BLaER1 treated with 17β-estradiol and CSF1 and Interleukin-3, amounts not matched to agents 10 nM and 100 nM (cell line): ENCODE data around the gene SLCO3A1.

Experiments
- H3K27ac ChIP-seq, 11 experiments: shearing (Covaris generic); formaldehyde crosslinking; 2 replicates each; pipeline ENCODE4 v1.8.1; 2022
- H3K27me3 ChIP-seq, 11 experiments: shearing (Covaris generic); formaldehyde crosslinking; 2 replicates each; pipeline ENCODE4 v1.8.1; 2022
- H3K36me3 ChIP-seq, 11 experiments: shearing (Covaris generic); formaldehyde crosslinking; 2 replicates each; pipeline ENCODE4 v1.8.1; 2022
- H3K4me1 ChIP-seq, 10 experiments: shearing (Covaris generic); formaldehyde crosslinking; 2 replicates each; pipeline ENCODE4 v1.8.1; 2022
- H3K4me2 ChIP-seq, 11 experiments: shearing (Covaris generic); formaldehyde crosslinking; 2 replicates each; pipeline ENCODE4 v1.8.1; 2022
- H3K4me3 ChIP-seq, 10 experiments: shearing (Covaris generic); formaldehyde crosslinking; 2 replicates each; pipeline ENCODE4 v1.8.1; 2022
- H3K9ac ChIP-seq, 11 experiments: shearing (Covaris generic); formaldehyde crosslinking; 2 replicates each; pipeline ENCODE4 v1.8.1; 2022
- H3K9me3 ChIP-seq, 11 experiments: shearing (Covaris generic); formaldehyde crosslinking; replicated peaks in 1 of 11; 2 replicates each; pipeline ENCODE4 v1.8.1; 2022
- H4K20me1 ChIP-seq, 11 experiments: shearing (Covaris generic); formaldehyde crosslinking; 2 replicates each; pipeline ENCODE4 v1.8.1; 2022
- Cebpa-rat ChIP-seq, 11 experiments: shearing (Covaris generic); IDR thresholded peaks; 2 replicates each; pipeline ENCODE4 v1.8.1; 2022

Gene SLCO3A1

DNA sequence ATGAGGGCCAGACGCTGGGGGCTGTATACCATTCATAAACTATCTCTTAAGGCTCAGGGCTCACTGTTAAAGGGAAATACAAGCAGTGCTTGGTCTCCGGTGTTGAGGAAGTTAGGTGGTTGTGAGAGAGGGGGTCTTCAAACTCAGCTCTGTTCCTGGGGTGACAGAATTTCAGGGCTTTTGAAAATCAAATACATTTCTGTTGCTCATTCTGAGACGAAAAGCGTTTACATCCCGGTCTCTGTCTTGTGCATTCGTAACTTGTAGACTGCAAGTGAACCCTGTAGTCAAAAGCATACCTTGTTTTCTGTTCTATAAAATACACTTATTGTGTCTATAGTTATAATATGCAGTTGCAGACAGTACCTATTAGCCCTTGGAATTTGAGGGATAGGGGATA lies 1.7 kb downstream of the SLCO3A1 start:
- Histone ChIP-seq H3K4me2 (peak overlapping the region; percentile 91 to 100 (median 97)), H3K9ac (no peak overlapping the region), H3K4me3 (peak overlapping the region in 2 of 10 experiments; percentile 81 to 84; a peak in 2 of 20 replicates), H3K27ac (no peak overlapping the region), H3K4me1 (peaks cover 57 to 75% (median 65%) of the 10 kb centered on the region in 10 experiments), H3K27me3 (peaks cover 0 to 34% (median 20%) of the 10 kb centered on the region in 11 experiments; a peak in 15 of 22 replicates), H3K36me3 (peaks cover 0 to 8% (median 0%) of the 10 kb centered on the region in 11 experiments; a peak in 1 of 22 replicates), H3K9me3 (peaks cover 0 to 4% (median 0%) of the 10 kb centered on the region in 11 experiments; a peak in 2 of 22 replicates), H4K20me1 (peaks cover 14 to 63% (median 43%) of the 10 kb centered on the region in 11 experiments; a peak in 21 of 22 replicates)
- TF ChIP-seq Cebpa-rat (IDR thresholded peaks at IDR 0.05): no peak

DNA sequence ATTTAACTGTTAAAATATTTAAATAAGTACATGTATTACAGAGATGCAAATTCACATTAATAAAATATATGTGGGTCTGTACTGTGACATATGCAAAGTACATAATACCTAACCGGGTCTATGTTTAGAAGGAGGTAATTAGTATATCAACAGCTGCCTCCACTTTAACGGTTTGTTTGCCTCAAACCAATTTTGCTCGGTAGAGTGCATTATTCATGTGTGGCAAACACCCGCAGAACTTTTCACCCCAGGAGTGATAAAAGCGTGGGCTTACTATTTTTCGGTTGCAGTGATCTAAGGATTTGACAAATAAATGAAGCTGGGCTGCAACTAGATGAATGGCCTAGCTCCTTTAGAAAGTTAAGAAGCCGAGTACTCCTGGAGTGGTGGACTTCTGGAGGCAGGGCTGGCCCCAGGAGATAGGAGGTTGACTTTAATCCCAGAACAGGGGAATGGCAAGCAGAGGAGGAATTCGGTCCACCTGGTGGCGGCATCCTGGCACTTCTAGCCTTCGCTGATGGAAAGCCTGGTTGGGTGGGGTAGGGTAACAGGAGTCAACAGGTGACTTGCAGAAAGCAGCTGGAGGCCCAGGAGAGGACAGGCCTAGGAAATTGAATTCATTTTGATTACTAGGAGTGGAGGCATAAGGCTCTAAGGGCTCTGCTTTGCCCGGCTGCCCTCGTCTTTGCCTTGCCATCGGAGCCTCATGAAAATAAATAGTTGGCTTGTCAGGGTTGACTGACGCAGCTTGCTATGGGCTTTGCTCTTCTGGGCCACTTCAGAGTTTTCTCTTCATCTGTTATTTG lies 2.4 kb downstream of the SLCO3A1 start:
- Histone ChIP-seq H3K4me1 (peaks cover 63 to 75% (median 69%) of the 10 kb centered on the region in 10 experiments), H3K27me3 (peaks cover 0 to 34% (median 20%) of the 10 kb centered on the region in 11 experiments; a peak in 15 of 22 replicates), H3K27ac (no peak overlapping the region), H3K4me3 (no peak overlapping the region), H3K9me3 (no peaks in the 10 kb centered on the region), H3K36me3 (peaks cover 0 to 8% (median 0%) of the 10 kb centered on the region in 11 experiments; a peak in 1 of 22 replicates), H3K9ac (no peak overlapping the region), H4K20me1 (peaks cover 14 to 69% (median 47%) of the 10 kb centered on the region in 11 experiments; a peak in 21 of 22 replicates), H3K4me2 (peak overlapping the region; percentile 31 to 99 (median 73); a peak in 18 of 22 replicates)
- no peak for TF ChIP-seq Cebpa-rat (IDR thresholded peaks at IDR 0.05)

DNA sequence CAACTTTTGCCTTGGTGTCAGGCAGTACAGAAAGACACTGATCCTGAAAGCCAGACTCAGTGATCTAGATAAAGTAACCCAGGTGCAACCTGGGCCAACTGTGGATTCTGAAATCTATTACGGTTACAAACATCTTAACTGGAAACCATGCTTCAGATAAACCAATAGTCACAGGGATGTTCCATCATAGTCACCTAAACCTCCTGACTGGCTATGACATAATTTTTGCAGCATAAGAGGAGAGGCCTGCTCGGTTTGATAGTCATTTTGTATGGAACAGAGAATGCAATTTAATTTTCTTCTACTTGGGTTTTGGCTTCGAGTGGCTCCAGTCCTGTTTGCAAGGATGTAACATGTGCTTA lies 3.7 kb downstream of the SLCO3A1 start:
- TF ChIP-seq Cebpa-rat (IDR thresholded peaks at IDR 0.05): no peak
- H3K4me3 ChIP-seq: no peak overlapping the region
- peaks cover 14 to 73% (median 49%) of the 10 kb centered on the region in 11 experiments; a peak in 21 of 22 replicates for H4K20me1 ChIP-seq
- peak overlapping the region; percentile 31 to 97 (median 50) for H3K4me2 ChIP-seq
- peaks cover 0 to 34% (median 20%) of the 10 kb centered on the region in 11 experiments; a peak in 15 of 22 replicates for H3K27me3 ChIP-seq
- peaks cover 61 to 77% (median 69%) of the 10 kb centered on the region in 10 experiments for H3K4me1 ChIP-seq
- H3K9me3 ChIP-seq: no peaks in the 10 kb centered on the region
- H3K36me3 ChIP-seq: peaks cover 0 to 8% (median 0%) of the 10 kb centered on the region in 11 experiments; a peak in 1 of 22 replicates
- no peak overlapping the region for H3K27ac ChIP-seq
- peak overlapping the region in 1 of 11 experiments; percentile 19; a peak in 1 of 22 replicates for H3K9ac ChIP-seq

DNA sequence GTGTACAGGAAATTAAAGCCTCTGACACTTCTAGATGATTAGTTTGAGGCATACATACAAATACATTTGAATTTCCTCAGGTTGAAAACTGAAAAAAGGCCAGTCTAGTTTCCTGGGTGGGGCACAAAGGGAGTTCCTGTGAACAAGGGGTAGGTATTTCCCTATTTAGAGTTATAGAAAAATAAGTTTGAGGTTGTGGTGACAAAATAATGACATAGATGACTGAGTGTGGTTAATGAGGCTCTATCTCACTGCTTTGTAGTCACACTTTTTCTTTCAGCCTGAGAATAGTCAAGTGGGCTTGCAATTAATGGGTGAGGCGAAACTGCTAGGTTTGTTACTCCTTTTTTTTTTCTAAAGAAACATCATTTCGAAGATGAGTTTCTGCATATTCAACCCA lies 4.3 kb downstream of the SLCO3A1 start:
- Histone ChIP-seq H3K27ac (no peak overlapping the region), H3K4me2 (peak overlapping the region; percentile 31 to 97 (median 50)), H4K20me1 (peaks cover 14 to 73% (median 49%) of the 10 kb centered on the region in 11 experiments; a peak in 21 of 22 replicates), H3K9ac (peak overlapping the region in 2 of 11 experiments; percentile 19 to 22; a peak in 2 of 22 replicates), H3K9me3 (no peaks in the 10 kb centered on the region), H3K27me3 (peaks cover 0 to 34% (median 20%) of the 10 kb centered on the region in 11 experiments; a peak in 15 of 22 replicates), H3K4me3 (no peak overlapping the region), H3K36me3 (peaks cover 0 to 8% (median 0%) of the 10 kb centered on the region in 11 experiments; a peak in 1 of 22 replicates), H3K4me1 (peaks cover 56 to 76% (median 67%) of the 10 kb centered on the region in 10 experiments)
- TF ChIP-seq Cebpa-rat (IDR thresholded peaks at IDR 0.05): no peak

DNA sequence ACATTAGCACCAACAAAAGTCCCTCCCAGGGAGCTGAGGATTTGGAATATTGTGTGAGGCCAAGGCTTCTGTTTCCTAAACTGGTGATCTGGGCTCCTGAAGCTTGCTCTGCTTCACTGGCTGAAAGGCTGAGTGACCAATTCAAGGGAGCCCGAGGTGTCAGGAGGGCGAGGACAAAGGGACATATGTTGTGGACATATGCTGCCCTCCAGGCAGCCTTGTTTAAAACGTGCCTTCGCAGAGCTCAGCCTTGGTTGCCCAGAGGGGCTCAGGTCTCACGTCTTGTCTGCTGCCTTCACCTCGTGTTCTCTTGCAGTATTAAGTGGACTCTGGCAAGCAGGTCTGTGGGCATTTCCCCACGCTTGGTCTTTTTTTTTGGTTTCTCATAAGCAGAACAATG lies 7.0 kb downstream of the SLCO3A1 start:
- H3K36me3 ChIP-seq: peaks cover 0 to 8% (median 0%) of the 10 kb centered on the region in 11 experiments; a peak in 1 of 22 replicates
- no peak overlapping the region for H3K4me3 ChIP-seq
- H3K27me3 ChIP-seq: peaks cover 0 to 10% (median under 1%) of the 10 kb centered on the region in 11 experiments; a peak in 4 of 22 replicates
- peak overlapping the region in 1 of 11 experiments; percentile 74; a peak in 2 of 22 replicates for H3K27ac ChIP-seq
- H3K9ac ChIP-seq: no peak overlapping the region
- H4K20me1 ChIP-seq: peaks cover 7 to 82% (median 51%) of the 10 kb centered on the region in 11 experiments; a peak in 20 of 22 replicates
- TF ChIP-seq Cebpa-rat (IDR thresholded peaks at IDR 0.05): no peak
- H3K4me2 ChIP-seq: peak overlapping the region; percentile 35 to 84 (median 59); a peak in 20 of 22 replicates
- H3K4me1 ChIP-seq: peaks cover 66 to 87% (median 75%) of the 10 kb centered on the region in 10 experiments
- no peaks in the 10 kb centered on the region for H3K9me3 ChIP-seq

DNA sequence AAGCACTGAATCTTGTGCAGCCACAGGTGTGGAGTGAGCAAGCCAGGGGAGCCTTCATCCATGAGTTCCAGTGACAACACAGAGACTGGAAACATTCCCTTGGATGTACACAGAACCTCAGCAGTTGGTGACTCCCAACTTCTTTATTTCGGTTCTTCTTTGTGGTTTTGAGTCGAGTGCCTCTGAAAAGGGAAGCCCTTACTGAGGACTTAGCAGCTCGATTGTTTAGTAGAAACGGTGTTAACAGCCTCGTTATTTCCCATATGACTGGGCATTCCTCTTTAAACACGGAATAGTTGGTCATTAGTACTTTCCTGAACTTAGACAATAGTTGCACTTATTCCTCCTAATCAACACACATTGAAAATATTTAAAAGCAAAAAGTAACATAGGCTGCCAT lies 7.7 kb downstream of the SLCO3A1 start:
- peak overlapping the region in 7 of 11 experiments; percentile 22 to 74 (median 55); a peak in 9 of 22 replicates for H3K27ac ChIP-seq
- H4K20me1 ChIP-seq: peaks cover 3 to 80% (median 44%) of the 10 kb centered on the region in 11 experiments; a peak in 19 of 22 replicates
- peaks cover 59 to 87% (median 71%) of the 10 kb centered on the region in 10 experiments for H3K4me1 ChIP-seq
- peak overlapping the region; percentile 35 to 84 (median 59) for H3K4me2 ChIP-seq
- peak overlapping the region in 3 of 11 experiments; percentile 26 to 40 (median 38); a peak in 2 of 22 replicates for H3K9ac ChIP-seq
- no peak overlapping the region for H3K4me3 ChIP-seq
- TF ChIP-seq Cebpa-rat (IDR thresholded peaks at IDR 0.05): no peak
- no peaks in the 10 kb centered on the region for H3K9me3 ChIP-seq
- H3K36me3 ChIP-seq: peaks cover 0 to 8% (median 0%) of the 10 kb centered on the region in 11 experiments; a peak in 1 of 22 replicates
- H3K27me3 ChIP-seq: peaks cover 0 to 5% (median 0%) of the 10 kb centered on the region in 11 experiments; a peak in 1 of 22 replicates

DNA sequence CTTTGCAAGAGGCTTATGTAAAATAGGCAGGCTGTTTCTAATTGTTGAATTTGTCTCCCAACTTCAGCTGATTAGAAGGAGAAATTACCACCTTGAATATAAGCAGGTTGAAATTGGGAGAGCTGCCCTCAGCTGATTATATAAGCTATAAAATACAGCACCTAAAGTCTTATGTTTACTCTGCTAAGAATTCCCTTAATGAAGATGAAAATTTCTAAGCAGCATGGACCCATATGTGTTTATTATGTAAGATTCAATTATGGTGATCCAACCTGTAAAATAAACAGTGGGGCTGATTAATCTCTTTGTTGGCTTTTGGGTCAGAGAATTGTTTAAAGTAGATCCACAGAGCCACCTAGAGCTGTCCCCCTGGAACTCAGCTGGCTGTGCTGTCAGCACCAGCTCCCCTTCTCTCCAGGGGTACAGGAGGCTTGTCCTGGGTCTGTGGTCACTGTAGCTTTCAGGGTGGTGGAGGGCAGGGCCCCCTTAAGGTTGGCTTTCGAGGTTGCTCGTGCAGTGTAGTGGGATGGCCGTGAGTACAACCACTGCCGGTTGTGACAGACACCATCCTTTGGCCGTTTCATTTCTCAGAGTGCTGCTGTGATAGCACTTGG lies 9.5 kb downstream of the SLCO3A1 start:
- Histone ChIP-seq H3K27ac (no peak overlapping the region), H3K9me3 (no peaks in the 10 kb centered on the region), H4K20me1 (peaks cover 0 to 78% (median 42%) of the 10 kb centered on the region in 11 experiments; a peak in 17 of 22 replicates), H3K36me3 (peaks cover 0 to 8% (median 0%) of the 10 kb centered on the region in 11 experiments; a peak in 1 of 22 replicates), H3K4me2 (peak overlapping the region in 4 of 11 experiments; percentile 29 to 79 (median 73); a peak in 4 of 22 replicates), H3K27me3 (0 out of 22 replicates have a peak, but pooled peaks cover 0 to 5% (median 0%) of the 10 kb centered on the region in 11 experiments), H3K4me1 (peaks cover 55 to 87% (median 70%) of the 10 kb centered on the region in 10 experiments), H3K4me3 (no peak overlapping the region), H3K9ac (no peak overlapping the region)
- no peak for TF ChIP-seq Cebpa-rat (IDR thresholded peaks at IDR 0.05)

DNA sequence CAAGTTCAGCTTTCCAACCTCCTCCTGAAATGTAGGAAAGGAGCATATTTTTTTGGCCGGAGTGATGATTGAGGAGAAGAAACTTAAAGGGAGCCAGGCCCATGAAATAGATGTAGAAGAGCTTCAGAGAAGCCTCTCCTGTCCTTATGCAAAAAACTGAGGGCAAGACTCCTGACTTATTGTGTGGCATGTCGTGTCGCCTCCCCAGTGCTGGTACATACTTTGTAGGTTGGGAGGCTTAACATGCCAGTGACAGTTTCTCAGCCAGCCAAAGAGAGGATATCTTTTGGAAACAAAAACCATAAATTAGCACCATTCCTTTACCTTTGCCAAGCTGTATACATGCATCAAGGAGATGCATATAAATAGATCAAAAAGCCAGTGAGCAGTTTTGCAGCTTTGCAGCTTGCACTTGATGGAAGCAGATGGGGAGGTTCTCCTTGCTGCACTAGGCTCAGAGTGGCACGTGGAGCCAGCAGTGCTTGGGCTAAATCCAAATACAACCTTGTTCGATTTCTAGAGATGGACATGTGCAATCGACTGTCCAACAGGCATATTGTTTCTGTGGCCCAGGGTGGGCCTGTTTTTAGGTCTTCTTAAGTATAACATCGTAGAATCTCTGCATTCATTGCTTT lies 10.2 kb downstream of the SLCO3A1 start:
- no peak for TF ChIP-seq Cebpa-rat (IDR thresholded peaks at IDR 0.05)
- Histone ChIP-seq H3K36me3 (peaks cover 0 to 4% (median 0%) of the 10 kb centered on the region in 11 experiments; a peak in 1 of 22 replicates), H3K4me2 (peak overlapping the region; percentile 23 to 84 (median 66); a peak in 20 of 22 replicates), H3K9me3 (no peaks in the 10 kb centered on the region), H3K27ac (no peak overlapping the region), H3K4me1 (peaks cover 55 to 85% (median 68%) of the 10 kb centered on the region in 10 experiments), H3K4me3 (no peak overlapping the region), H3K9ac (no peak overlapping the region), H4K20me1 (peaks cover 0 to 74% (median 42%) of the 10 kb centered on the region in 11 experiments; a peak in 17 of 22 replicates), H3K27me3 (0 out of 22 replicates have a peak, but pooled peaks cover 0 to 5% (median 0%) of the 10 kb centered on the region in 11 experiments)
